ENCODE results near the gene ZNF439. TPM values are rescaled to one million over a fixed set of nuclear protein-coding genes. Genes with fewer than 3 reads are reported as not detected.

Gene ZNF439
- total and polyA plus RNA-seq, 2 donors (not counting 1 experiment from before 2014, with no cell fraction given): 19.7 to 48.6 TPM

- 95% methylated on average over 3 of the region's 3 CpGs for WGBS (ENCODE audit: insufficient coverage)
- H3K27ac ChIP-seq (ENCODE audit: low read length in 2 of 2): no peak overlapping the region
- no peak overlapping the region for H3K4me3 Mint-ChIP-seq
- peaks cover 16 to 19% of the 10 kb centered on the region in 2 donors for H3K4me1 ChIP-seq (ENCODE audit: control insufficient read depth in 2 of 2, insufficient read depth in 2 of 2, low read length in 2 of 2)
- no peaks in the 10 kb centered on the region for H3K27me3 ChIP-seq (replicated peaks in 1 of 4; ENCODE audit: control extremely low read depth in 1 of 4, control insufficient read depth in 3 of 4, insufficient read depth in 4 of 4, low read length in 3 of 4)
- no peaks in the 10 kb centered on the region for H3K27me3 Mint-ChIP-seq
- no peak overlapping the region for H3K9ac ChIP-seq (ENCODE audit: low read length)
- H3K79me2 ChIP-seq (ENCODE audit: control insufficient read depth, insufficient read depth, low read length): peaks cover 86% of the 10 kb centered on the region
- intact Hi-C loops (cut with micrococcal nuclease): no loop called here
- CTCF ChIA-PET: interaction anchor here (0.7 to 1.2 kb wide), 2 partner anchors 27 to 132 kb away, joined by 3 read pairs; no protein-coding TSS in a partner anchor
- H3K36me3 ChIP-seq (replicated peaks in 1 of 2; ENCODE audit: control extremely low read depth in 1 of 2, control insufficient read depth in 1 of 2, extremely low read depth in 1 of 2, insufficient read depth in 2 of 2, low read length in 1 of 2): peaks cover 3 to 33% of the 10 kb centered on the region in 2 experiments
- H3K9me3 Mint-ChIP-seq (ENCODE audit: insufficient read depth): no peaks in the 10 kb centered on the region
- H3K4me2 ChIP-seq (replicated peaks; ENCODE audit: low read depth, low read length, poor library complexity, severe bottlenecking): no peak overlapping the region
- ATAC-seq (ENCODE audit: low read depth) (no peak), DNase-seq (no peak)
- peaks cover 3 to 9% (median 3%) of the 10 kb centered on the region in 3 donors for H3K9me3 ChIP-seq (ENCODE audit: control extremely low read depth in 1 of 3, control insufficient read depth in 2 of 3, insufficient read depth in 1 of 3, low read length in 2 of 3)
- no peak for TF ChIP-seq EZH2 (IDR thresholded peaks at IDR 0.05; ENCODE audit: borderline replicate concordance, insufficient read depth, low read depth, low read length, poor library complexity, severe bottlenecking)
- TF ChIP-seq CTCF (IDR thresholded peaks at IDR 0.05): no peak
- H2AFZ ChIP-seq (ENCODE audit: insufficient read depth, low read depth, low read length, poor library complexity, severe bottlenecking): no peak overlapping the region
- POLR2A ChIA-PET: no interaction called here
- peaks cover 38% of the 10 kb centered on the region for H3K4me1 Mint-ChIP-seq
- peaks cover 83% of the 10 kb centered on the region for H4K20me1 ChIP-seq (ENCODE audit: control insufficient read depth, insufficient read depth, low read length, poor library complexity, severe bottlenecking)
- H3K4me3 ChIP-seq (ENCODE audit: control extremely low read depth in 1 of 5, extremely low read depth in 1 of 5, insufficient read depth in 1 of 5, low read depth in 2 of 5, low read length in 4 of 5): no peak overlapping the region
- no peak overlapping the region for H3K27ac Mint-ChIP-seq
These were observed 4.8 kb downstream of the ZNF439 start for GRCh38 chr19:11853358-11853757.

GRCh38 chr19:11856596-11857250 is 8.2 kb downstream of the ZNF439 start:
- TF ChIP-seq EZH2 (IDR thresholded peaks at IDR 0.05; ENCODE audit: borderline replicate concordance, insufficient read depth, low read depth, low read length, poor library complexity, severe bottlenecking) (no peak), CTCF (IDR thresholded peaks at IDR 0.05) (no peak)
- H4K20me1 ChIP-seq (ENCODE audit: control insufficient read depth, insufficient read depth, low read length, poor library complexity, severe bottlenecking): peaks cover 90% of the 10 kb centered on the region
- no peak overlapping the region for H3K27ac Mint-ChIP-seq
- H3K36me3 ChIP-seq (replicated peaks in 1 of 2; ENCODE audit: control extremely low read depth in 1 of 2, control insufficient read depth in 1 of 2, extremely low read depth in 1 of 2, insufficient read depth in 2 of 2, low read length in 1 of 2): peaks cover 3 to 33% of the 10 kb centered on the region in 2 experiments
- no peaks in the 10 kb centered on the region for H3K4me1 ChIP-seq (ENCODE audit: control insufficient read depth in 2 of 2, insufficient read depth in 2 of 2, low read length in 2 of 2)
- peaks cover 17% of the 10 kb centered on the region for H3K4me1 Mint-ChIP-seq
- no peak overlapping the region for H3K9ac ChIP-seq (ENCODE audit: low read length)
- ATAC-seq (ENCODE audit: low read depth) (no peak), DNase-seq (no peak)
- WGBS (ENCODE audit: insufficient coverage): 100% methylated on average over 5 of the region's 12 CpGs
- CTCF ChIA-PET: no interaction called here
- no peak overlapping the region for H3K27ac ChIP-seq (ENCODE audit: low read length in 2 of 2)
- intact Hi-C loops (cut with micrococcal nuclease): no loop called here
- no peak overlapping the region for H3K4me2 ChIP-seq (replicated peaks; ENCODE audit: low read depth, low read length, poor library complexity, severe bottlenecking)
- peaks cover under 1% of the 10 kb centered on the region for H3K9me3 Mint-ChIP-seq (ENCODE audit: insufficient read depth)
- POLR2A ChIA-PET: no interaction called here
- H3K27me3 ChIP-seq (replicated peaks in 1 of 4; ENCODE audit: control extremely low read depth in 1 of 4, control insufficient read depth in 3 of 4, insufficient read depth in 4 of 4, low read length in 3 of 4): no peaks in the 10 kb centered on the region
- H2AFZ ChIP-seq (ENCODE audit: insufficient read depth, low read depth, low read length, poor library complexity, severe bottlenecking): no peak overlapping the region
- H3K4me3 Mint-ChIP-seq: no peak overlapping the region
- H3K4me3 ChIP-seq (ENCODE audit: control extremely low read depth in 1 of 5, extremely low read depth in 1 of 5, insufficient read depth in 1 of 5, low read depth in 2 of 5, low read length in 4 of 5): no peak overlapping the region
- no peaks in the 10 kb centered on the region for H3K27me3 Mint-ChIP-seq
- H3K79me2 ChIP-seq (ENCODE audit: control insufficient read depth, insufficient read depth, low read length): peaks cover 99% of the 10 kb centered on the region
- H3K9me3 ChIP-seq (ENCODE audit: control extremely low read depth in 1 of 3, control insufficient read depth in 2 of 3, insufficient read depth in 1 of 3, low read length in 2 of 3): peaks cover 6 to 21% (median 18%) of the 10 kb centered on the region in 3 donors
